Gastrocnemius medialis (tissue), 4 donors: ENCODE results near the gene PID1. TPM values are rescaled to one million over a fixed set of nuclear protein-coding genes. Genes with fewer than 3 reads are reported as not detected.

Experiments used
- ATAC-seq, 2 donors: fragments of 150-250 bp; one replicate each; pipeline ENCODE4 v1.9.1; 2016
- DNase-seq, 2 donors: peaks; one replicate each; pipeline ENCODE4 v3.0.0-alpha.2; 2019
- H3K27ac ChIP-seq, 4 donors: fragments of 200-600 bp; sonication (generic); 1 replicate in 1 of 4; 2 replicates in 3 of 4; pipeline ENCODE4 v1.5.1; 2016 to 2018; ENCODE audit warnings: mild to moderate bottlenecking in 2 of 4, moderate library complexity in 1 of 4
- H3K27me3 ChIP-seq, 3 donors: fragments of 200-600 bp; sonication (generic) in 2 of 3; 1 replicate in 1 of 3; 2 replicates in 2 of 3; pipeline versions ENCODE4 v1.5.1 to v1.6.0; 2016 to 2019; ENCODE audit warnings: mild to moderate bottlenecking in 1 of 3, moderate library complexity in 1 of 3
- H3K36me3 ChIP-seq, 2 donors: fragments of 200-600 bp; sonication (generic) in 1 of 2; one replicate each; pipeline ENCODE4 v1.5.1; 2017 to 2018
- H3K4me1 ChIP-seq, 2 donors: fragments of 200-600 bp; sonication (generic) in 1 of 2; one replicate each; pipeline ENCODE4 v1.5.1; 2016 to 2017; ENCODE audit warnings: mild to moderate bottlenecking in 2 of 2
- H3K4me3 ChIP-seq, 4 donors: fragments of 200-600 bp; sonication (generic) in 3 of 4; 1 replicate in 1 of 4; 2 replicates in 3 of 4; pipeline ENCODE4 v1.5.1; 2016 to 2019; ENCODE audit warnings: mild to moderate bottlenecking in 2 of 4
- H3K9me3 ChIP-seq, 3 donors: fragments of 200-600 bp; sonication (generic) in 2 of 3; 1 replicate in 1 of 3; 2 replicates in 2 of 3; pipeline ENCODE4 v1.5.1; 2016 to 2019
- POLR2A ChIP-seq, 2 donors: fragments of 450-650 bp; IDR thresholded peaks; one replicate each; pipeline ENCODE4 v1.6.1; 2017; ENCODE audit warnings: antibody characterized with exemption in 2 of 2, mild to moderate bottlenecking in 2 of 2, moderate library complexity in 2 of 2
- in situ Hi-C, 4 donors: fragments of 200-750 bp; cut with MboI; loops; one replicate each; pipeline versions ENCODE4 v1.15.0 to v1.8.0; 2017; ENCODE audit warnings: low sequenced_read_pairs in 4 of 4
- intact Hi-C: fragments of 100-400 bp; cut with DNase I; formaldehyde crosslinking; loops from one replicate; pipeline ENCODE4 v1.15.1; 2023; ENCODE audit warnings: low total_unique reads
- total RNA-seq, 4 donors: library from RNA; depleted of rRNA; stranded (reverse); fragments of >200 nt; gene quantifications; one replicate each; pipeline versions ENCODE4 v1.1.0 to v1.2.3, GENCODE V29; 2016
- TF ChIP-seq, protein P1 (sequence below), 5 experiments: fragments of 450-650 bp in 3 of 5; fragments of 200-600 bp in 2 of 5; sonication (generic) in 2 of 5; IDR thresholded peaks in 4 of 5; conservative IDR thresholded peaks in 1 of 5; 1 replicate in 4 of 5; 2 replicates in 1 of 5; pipeline ENCODE4 v1.5.1; 2016 to 2019; ENCODE audit warnings: antibody characterized with exemption in 5 of 5, mild to moderate bottlenecking in 3 of 5, moderate library complexity in 3 of 5

PID1 gene
- total RNA-seq, 4 donors from 2014 or later = 11.3 to 24.3 (median 19.5) TPM

DNA sequence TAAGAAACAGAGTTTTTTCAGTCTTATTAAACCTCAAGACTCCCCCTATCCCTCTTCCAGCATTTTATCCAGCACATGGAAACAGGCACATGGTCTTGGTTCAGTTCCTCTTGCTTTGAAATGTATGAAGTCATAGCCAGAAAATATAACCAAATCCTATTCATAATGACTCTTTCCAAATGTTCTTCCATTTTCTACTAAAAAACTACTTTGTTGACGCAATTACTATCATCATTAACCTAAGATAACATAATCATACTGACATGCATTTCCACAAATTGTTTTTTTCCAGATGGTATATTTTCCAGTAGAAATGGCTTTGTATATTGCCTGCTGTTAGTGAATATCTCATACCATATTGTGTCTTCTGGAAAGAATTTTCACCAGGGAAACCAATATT is 261.3 kb downstream of the PID1 start:
- Histone ChIP-seq H3K36me3 (no peaks in the 10 kb centered on the region), H3K27ac (no peak overlapping the region), H3K4me1 (no peaks in the 10 kb centered on the region), H3K27me3 (no peaks in the 10 kb centered on the region), H3K9me3 (no peaks in the 10 kb centered on the region), H3K4me3 (no peak overlapping the region)
- ATAC-seq (no peak), DNase-seq (no peak)
- in situ Hi-C loops = no loop called here
- intact Hi-C loops = no loop called here
- TF ChIP-seq, protein P1, sequence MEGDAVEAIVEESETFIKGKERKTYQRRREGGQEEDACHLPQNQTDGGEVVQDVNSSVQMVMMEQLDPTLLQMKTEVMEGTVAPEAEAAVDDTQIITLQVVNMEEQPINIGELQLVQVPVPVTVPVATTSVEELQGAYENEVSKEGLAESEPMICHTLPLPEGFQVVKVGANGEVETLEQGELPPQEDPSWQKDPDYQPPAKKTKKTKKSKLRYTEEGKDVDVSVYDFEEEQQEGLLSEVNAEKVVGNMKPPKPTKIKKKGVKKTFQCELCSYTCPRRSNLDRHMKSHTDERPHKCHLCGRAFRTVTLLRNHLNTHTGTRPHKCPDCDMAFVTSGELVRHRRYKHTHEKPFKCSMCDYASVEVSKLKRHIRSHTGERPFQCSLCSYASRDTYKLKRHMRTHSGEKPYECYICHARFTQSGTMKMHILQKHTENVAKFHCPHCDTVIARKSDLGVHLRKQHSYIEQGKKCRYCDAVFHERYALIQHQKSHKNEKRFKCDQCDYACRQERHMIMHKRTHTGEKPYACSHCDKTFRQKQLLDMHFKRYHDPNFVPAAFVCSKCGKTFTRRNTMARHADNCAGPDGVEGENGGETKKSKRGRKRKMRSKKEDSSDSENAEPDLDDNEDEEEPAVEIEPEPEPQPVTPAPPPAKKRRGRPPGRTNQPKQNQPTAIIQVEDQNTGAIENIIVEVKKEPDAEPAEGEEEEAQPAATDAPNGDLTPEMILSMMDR (IDR thresholded peaks at IDR 0.05 in 4 of 5, conservative IDR thresholded peaks at IDR 0.05 in 1 of 5) = no peak
- TF ChIP-seq POLR2A (IDR thresholded peaks at IDR 0.05) = no peak

DNA sequence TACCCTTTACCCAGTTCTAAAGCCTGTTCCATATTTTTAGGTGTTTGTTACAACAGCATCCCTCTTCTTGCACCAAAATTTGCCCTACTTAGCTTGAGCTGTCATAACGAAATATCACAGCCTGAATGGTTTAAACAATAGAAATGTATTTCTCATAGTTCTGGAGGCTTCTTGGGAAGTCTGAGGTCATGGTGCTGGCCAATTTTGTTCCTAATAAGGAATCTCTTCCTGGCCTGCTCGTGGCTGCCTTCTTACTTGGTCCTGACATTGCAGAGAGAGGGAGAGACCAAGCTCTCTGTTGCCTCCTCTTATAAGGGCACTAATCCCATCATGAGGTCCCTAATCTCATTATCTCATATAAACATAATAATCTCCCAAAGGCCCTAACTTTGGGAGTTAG is 267.8 kb downstream of the PID1 start:
- Histone ChIP-seq H3K9me3 (no peaks in the 10 kb centered on the region), H3K4me3 (no peak overlapping the region), H3K36me3 (no peaks in the 10 kb centered on the region), H3K27ac (no peak overlapping the region), H3K27me3 (no peaks in the 10 kb centered on the region), H3K4me1 (no peaks in the 10 kb centered on the region)
- no peak for TF ChIP-seq POLR2A (IDR thresholded peaks at IDR 0.05)
- TF ChIP-seq, protein P1 (IDR thresholded peaks at IDR 0.05 in 4 of 5, conservative IDR thresholded peaks at IDR 0.05 in 1 of 5) = no peak
- intact Hi-C loops = no loop called here
- no peak for DNase-seq
- in situ Hi-C loops = no loop called here
- ATAC-seq = no peak

DNA sequence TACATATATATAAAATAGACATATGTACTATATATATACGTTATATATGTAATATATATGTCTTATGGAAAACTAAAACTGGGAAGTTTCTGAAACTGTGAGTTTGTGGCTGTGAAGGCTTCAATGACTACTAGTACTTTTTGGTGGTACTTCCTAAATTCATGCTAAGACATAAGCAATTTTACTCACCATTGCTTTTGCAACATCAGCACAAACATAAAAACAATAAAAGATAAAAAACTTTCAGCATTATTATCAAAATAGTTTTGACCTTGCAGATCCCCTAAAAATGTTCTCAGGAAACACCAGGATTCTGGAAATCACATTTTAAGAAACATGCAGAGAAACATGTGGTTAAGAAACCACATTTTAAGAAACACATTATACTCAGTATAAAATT is 269.9 kb downstream of the PID1 start:
- no peaks in the 10 kb centered on the region for H3K4me1 ChIP-seq
- no peak overlapping the region for H3K27ac ChIP-seq
- intact Hi-C loops (no loop called here), in situ Hi-C loops (no loop called here)
- DNase-seq = no peak
- no peak overlapping the region for H3K4me3 ChIP-seq
- no peak for ATAC-seq
- H3K36me3 ChIP-seq = no peaks in the 10 kb centered on the region
- H3K27me3 ChIP-seq = no peaks in the 10 kb centered on the region
- TF ChIP-seq POLR2A (IDR thresholded peaks at IDR 0.05) = no peak
- TF ChIP-seq, protein P1 (IDR thresholded peaks at IDR 0.05 in 4 of 5, conservative IDR thresholded peaks at IDR 0.05 in 1 of 5) = no peak
- no peaks in the 10 kb centered on the region for H3K9me3 ChIP-seq

DNA sequence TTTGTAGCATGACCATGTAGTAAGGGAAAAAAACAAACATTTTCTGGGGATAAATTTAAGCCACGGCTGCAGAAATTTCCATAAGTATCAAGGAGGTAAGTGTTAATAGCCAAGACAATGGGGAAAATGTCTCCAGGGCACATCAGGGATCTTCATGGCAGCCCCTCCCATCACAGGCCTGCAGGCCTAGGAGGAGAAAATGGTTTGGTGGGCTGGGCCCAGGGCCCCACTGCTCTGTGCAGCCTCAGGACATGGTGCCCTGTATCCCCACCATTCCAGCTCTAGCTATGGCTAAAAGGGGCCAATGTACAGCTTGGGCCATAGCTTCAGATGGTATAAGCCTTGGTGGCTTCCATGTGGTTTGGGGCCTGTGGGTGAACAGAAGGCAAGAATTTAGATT is 271.8 kb downstream of the PID1 start:
- Histone ChIP-seq H3K4me3 (no peak overlapping the region), H3K27ac (no peak overlapping the region), H3K4me1 (no peaks in the 10 kb centered on the region), H3K36me3 (no peaks in the 10 kb centered on the region), H3K27me3 (no peaks in the 10 kb centered on the region), H3K9me3 (no peaks in the 10 kb centered on the region)
- DNase-seq = no peak
- in situ Hi-C loops = no loop called here
- intact Hi-C loops = no loop called here
- no peak for ATAC-seq
- TF ChIP-seq, protein P1 (IDR thresholded peaks at IDR 0.05 in 4 of 5, conservative IDR thresholded peaks at IDR 0.05 in 1 of 5) = no peak
- TF ChIP-seq POLR2A (IDR thresholded peaks at IDR 0.05) = no peak

DNA sequence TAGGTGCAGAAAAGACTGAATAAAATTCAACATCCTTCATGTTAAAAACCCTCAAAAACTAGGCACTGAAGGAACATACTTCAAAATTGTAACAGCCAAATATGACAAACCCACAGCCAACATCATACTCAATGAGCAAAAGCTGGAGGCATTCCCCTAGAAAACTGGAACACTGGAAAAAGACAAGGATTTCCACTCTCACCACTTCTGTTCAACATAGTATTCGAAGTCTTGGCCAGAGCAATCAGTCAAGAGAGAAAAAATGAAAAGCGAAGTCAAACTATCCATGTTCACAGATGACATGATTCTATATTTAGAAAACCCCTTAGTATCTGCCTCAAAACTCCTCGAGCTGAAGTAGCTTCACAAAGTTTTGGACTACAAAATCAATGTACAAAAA is 282.3 kb downstream of the PID1 start:
- DNase-seq (no peak), ATAC-seq (no peak)
- intact Hi-C loops (no loop called here), in situ Hi-C loops (no loop called here)
- Histone ChIP-seq H3K27ac (no peak overlapping the region), H3K36me3 (no peaks in the 10 kb centered on the region), H3K4me3 (no peak overlapping the region), H3K9me3 (no peaks in the 10 kb centered on the region), H3K4me1 (no peaks in the 10 kb centered on the region), H3K27me3 (no peaks in the 10 kb centered on the region)
- no peak for TF ChIP-seq POLR2A (IDR thresholded peaks at IDR 0.05)
- TF ChIP-seq, protein P1 (IDR thresholded peaks at IDR 0.05 in 4 of 5, conservative IDR thresholded peaks at IDR 0.05 in 1 of 5) = no peak
